PC-9 (cell line): ENCODE results near the gene SLC39A10.

Source experiments
- EZH2 ChIP-seq: fragments of 200-600 bp; sonication (generic); IDR thresholded peaks from 2 replicates; pipeline ENCODE4 v1.8.0; 2017; ENCODE audit warnings: antibody characterized with exemption, low read depth
- TF ChIP-seq, protein P1 (sequence below): fragments of 200-600 bp; sonication (generic); conservative IDR thresholded peaks from 2 replicates; pipeline ENCODE4 v1.6.1; 2017; ENCODE audit warnings: mixed run types, antibody characterized with exemption, mild to moderate bottlenecking, moderate library complexity

DNA sequence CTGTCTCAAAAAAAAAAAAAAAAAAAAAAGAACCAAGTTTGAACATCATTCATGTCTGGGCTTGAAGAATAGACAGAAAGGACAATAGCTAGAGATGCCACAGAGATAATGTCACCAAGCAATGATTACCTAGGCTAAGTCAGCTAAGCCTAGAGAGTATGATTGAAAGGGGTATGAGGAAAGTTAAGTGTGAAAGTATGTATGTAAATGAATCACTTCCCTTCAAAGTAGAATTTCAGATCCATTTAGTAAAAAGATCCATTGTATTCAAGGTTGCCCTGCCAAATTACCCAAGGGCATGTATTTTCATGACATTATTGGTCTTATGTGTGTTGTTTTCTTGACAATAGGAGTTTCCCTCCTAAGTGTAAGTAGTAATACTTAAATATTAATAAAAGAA, 34.1 kb upstream of the SLC39A10 start:
- TF ChIP-seq, protein P1, sequence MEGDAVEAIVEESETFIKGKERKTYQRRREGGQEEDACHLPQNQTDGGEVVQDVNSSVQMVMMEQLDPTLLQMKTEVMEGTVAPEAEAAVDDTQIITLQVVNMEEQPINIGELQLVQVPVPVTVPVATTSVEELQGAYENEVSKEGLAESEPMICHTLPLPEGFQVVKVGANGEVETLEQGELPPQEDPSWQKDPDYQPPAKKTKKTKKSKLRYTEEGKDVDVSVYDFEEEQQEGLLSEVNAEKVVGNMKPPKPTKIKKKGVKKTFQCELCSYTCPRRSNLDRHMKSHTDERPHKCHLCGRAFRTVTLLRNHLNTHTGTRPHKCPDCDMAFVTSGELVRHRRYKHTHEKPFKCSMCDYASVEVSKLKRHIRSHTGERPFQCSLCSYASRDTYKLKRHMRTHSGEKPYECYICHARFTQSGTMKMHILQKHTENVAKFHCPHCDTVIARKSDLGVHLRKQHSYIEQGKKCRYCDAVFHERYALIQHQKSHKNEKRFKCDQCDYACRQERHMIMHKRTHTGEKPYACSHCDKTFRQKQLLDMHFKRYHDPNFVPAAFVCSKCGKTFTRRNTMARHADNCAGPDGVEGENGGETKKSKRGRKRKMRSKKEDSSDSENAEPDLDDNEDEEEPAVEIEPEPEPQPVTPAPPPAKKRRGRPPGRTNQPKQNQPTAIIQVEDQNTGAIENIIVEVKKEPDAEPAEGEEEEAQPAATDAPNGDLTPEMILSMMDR: no peak
- TF ChIP-seq EZH2: no peak
